DMS 273 treated with DMSO at 0.1 percent for 48 hours (cell line): Measurements from ENCODE around the gene LRRK1.
"Not testable (repeated sequence)": the region's sequence is repeated elsewhere in the genome, so short reads cannot be mapped to it uniquely, and the experiment has no call there.

Experiments used
- DNase-seq: peaks from one replicate; lab custom pipeline; 2025; lab: John Stamatoyannopoulos, UW

Gene LRRK1

DNA sequence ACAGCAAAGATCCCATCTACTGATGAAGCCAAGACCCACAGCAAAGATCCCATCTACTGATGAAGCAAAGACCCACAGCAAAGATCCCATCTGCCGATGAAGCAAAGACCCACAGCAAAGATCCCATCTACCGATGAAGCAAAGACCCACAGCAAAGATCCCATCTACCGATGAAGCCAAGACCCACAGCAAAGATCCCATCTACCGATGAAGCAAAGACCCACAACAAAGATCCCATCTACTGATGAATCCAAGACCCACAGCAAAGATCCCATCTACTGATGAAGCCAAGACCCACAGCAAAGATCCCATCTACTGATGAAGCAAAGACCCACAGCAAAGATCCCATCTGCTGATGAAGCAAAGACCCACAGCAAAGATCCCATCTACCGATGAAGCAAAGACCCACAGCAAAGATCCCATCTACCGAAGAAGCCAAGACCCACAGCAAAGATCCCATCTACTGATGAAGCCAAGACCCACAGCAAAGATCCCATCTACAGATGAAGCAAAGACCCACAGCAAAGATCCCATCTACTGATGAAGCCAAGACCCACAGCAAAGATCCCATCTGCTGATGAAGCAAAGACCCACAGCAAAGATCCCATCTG is 176.7 kb downstream of the LRRK1 start:
- not testable (repeated sequence) for DNase-seq

DNA sequence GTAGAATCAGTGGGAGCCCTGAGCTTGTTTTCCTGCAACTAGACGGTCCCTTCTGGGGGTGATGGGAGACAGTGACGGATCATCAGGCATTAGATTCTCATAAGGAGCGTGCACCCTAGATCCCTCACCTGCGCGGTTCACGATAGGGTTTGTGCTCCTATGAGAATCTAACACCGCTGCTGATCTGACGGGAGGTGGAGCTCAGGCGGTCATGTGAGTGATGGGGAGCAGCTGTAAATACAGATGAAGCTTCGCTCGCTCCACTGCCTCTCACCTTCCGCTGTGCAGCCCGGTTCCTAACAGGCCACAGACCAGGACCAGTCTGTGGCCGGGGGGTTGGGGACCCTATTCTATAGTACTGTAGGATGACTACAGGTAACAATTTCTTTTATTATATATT is 178.0 kb downstream of the LRRK1 start:
- DNase-seq: no peak

DNA sequence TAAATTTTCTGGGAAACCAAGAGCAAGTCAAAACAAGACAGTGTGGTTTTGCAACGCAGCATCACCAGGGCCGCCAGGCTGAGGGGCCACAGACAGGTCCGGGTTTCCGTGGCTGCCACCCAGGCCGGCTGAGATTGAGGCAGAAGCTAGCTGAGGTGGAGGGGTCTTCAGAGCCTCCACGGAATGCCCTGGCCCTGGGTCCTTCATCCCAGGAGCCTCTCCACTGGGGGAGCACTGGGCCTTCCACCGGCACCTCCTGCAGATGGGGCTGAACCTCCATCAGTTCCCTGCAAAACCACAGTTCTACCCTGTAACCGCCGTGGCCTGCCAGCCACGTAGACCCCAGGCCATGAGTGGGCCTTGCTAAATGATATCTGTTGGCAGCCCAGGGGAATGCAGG is 180.0 kb downstream of the LRRK1 start:
- no peak for DNase-seq

- DNase-seq: no peak
Measured at GRCh38 chr15:101100118-101100517, 181.0 kb downstream of the LRRK1 start.

DNA sequence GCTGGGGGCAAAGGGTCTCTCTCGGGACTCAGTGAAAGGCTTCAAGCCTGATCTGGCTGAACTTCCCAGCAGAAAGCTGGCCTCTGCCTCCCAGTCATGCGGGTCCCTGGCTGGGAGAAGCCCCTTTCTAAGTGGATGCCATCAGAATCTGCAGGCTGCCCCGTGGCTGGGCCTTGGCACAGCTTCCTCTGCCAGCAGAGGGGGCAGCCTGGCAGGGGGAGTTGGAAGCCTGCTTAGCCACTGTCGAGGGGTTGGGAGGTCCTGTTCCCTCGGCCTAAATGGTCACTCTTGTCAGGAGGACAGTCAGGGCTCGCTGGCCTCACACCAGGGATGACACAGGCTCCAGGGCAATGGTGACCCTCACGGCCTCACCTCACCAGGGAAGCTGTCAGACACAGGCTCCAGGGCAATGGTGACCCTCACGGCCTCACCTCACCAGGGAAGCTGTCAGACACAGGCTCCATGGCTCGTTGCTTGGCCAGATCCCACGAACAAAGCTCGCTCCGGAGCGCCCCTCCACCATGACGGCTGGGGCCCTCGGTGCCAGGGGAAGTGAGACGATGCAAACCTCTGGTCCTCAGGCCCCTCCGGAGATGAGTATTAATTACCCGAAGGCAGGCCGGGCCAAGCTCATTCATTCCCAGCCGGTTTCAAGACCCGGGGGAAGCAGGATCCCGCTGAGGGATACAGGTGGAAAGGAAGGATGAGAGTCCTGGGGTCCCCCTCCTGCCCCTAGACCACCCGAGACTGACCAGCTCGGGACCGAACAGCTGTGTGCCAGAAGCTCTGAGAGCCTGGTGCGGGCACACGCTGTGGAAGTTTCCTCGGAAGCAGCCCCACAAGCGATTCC is 181.7 kb downstream of the LRRK1 start:
- DNase-seq: no peak

DNA sequence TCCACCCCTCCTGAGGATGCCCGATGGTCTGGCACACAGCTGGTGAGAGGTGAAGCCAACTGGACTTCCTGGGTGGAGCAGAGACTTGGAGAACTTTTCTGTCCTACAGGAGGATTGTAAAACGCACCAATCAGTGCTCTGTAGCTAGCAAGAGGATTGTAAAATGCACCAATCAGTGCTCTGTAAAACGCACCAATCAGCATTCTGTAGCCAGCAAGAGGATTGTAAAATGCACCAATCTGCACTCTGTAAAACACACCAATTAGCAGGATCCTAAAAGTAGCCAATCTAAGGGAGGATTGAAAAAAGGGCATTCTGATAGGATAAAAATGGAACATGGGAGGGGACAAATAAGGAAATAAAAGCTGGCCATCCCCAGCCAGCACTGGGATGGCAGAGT is 182.5 kb downstream of the LRRK1 start:
- no peak for DNase-seq

DNA sequence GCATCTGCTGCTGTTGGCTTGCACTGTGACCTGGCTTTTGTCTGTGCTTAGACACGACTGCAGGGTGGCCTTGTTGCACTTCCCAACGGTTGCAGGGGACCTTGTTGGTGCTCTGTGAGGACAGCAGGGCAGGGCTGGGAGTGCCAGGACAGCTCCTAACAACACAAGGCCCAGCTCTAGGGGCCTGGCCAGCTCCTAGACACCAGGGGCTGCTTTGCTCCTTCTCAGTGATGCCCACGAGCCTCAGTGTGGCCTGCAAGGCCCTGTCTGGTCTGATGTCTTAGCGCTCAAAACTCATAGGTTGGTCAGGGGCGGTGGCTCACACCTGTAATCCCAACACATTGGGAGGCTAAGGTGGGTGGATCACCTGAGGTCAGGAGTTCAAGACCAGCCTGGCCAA is 183.6 kb downstream of the LRRK1 start:
- no peak for DNase-seq

GRCh38 chr15:101103598-101103997 is 184.4 kb downstream of the LRRK1 start:
- no peak for DNase-seq

GRCh38 chr15:101104141-101104540 is 185.0 kb downstream of the LRRK1 start:
- DNase-seq: no peak

DNA sequence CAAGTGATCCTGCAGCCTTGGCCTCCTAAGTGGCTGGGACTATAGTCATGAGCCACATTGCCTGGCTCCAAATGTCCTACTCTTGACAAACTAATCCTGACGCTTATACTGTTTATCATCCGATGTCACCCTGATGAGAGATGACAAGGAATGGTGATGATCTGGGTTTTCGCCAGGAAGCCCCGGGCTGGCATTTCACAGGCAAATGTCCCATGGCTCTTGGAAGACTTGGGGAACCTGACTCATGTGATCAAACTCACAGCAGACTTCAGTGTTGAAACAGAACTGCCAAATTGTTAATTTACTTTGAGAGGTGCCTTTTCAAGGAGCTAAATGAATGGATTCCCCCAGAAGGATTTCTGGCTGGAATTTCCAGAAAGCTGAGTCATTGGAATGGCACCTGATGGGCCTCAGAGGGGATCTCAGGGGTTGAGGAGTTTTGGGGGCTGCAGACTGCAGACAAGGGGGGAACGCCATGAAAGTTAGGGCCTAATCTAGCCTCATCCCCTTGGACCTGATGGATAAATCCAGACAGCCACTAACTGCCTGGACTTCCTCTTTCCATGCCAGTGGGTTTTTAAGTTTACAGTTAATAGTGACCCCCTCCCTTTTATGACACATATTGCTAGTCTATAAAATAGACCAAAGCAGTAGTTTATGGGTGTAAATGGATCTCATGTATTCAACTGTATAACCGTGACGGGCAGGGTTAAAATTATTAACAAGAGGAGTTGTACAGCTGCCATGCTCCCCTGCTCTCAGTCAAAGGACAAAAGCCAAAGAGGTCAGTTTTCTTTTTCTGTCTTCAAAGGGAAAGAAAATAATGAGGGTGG is 186.1 kb downstream of the LRRK1 start:
- no peak for DNase-seq

- no peak for DNase-seq
Measured at GRCh38 chr15:101107101-101107500, 187.9 kb downstream of the LRRK1 start.

DNA sequence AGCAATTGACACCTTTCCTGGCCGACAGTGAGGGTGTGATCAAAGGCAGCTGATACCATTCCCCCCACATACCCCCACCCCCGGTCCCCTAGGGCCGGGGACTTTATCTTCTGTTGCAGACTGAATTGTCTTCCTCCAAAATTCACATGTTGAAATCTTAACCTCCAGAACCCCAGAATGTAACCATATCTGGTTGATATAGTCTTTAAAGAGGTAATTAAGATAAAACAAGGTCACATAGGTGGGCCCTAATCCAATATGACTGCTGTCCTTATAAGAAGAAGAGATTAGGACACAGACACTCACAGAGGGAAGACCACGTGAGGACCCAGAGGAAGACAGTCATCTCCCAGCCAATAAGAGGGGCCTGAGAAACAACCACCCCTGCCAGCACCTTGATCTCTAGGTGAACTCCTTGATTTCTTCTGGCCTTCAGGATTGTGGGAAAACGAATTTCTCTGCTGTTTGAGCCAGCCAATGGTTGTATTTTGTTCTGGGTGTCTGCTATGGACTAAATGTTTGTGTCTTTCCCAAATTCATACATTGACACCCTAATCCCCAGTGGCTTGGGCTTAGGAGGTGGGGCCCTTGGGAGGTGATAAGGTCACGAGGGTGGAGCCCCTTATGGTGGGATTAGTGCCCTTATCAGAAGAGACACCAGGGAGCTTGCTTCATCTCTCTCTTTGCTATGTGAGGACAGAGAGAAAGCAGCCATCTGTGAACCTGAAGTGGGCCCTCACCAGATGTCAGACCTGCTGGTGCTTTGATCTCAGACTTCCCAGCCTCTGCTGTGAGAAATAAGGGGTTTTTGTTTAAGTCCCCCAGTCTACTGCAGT is 188.7 kb downstream of the LRRK1 start:
- DNase-seq: no peak

DNA sequence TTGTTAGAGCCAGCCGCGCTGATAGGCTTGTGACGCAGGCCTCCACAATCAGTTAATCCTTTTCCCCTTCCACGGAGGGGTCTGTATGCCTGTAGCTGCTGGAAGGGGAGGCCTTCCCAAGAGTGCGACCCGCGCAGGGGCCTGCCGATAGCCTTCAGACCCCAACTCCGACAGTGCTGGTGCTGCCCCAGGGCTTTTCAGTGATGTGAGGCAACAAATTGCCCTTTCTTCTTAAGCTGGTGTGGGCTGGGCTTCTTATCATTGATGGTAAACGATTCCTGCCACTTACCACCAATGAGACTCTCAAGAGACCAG is 189.3 kb downstream of the LRRK1 start:
- DNase-seq: no peak

GRCh38 chr15:101108791-101109190 is 189.6 kb downstream of the LRRK1 start:
- DNase-seq: no peak

DNA sequence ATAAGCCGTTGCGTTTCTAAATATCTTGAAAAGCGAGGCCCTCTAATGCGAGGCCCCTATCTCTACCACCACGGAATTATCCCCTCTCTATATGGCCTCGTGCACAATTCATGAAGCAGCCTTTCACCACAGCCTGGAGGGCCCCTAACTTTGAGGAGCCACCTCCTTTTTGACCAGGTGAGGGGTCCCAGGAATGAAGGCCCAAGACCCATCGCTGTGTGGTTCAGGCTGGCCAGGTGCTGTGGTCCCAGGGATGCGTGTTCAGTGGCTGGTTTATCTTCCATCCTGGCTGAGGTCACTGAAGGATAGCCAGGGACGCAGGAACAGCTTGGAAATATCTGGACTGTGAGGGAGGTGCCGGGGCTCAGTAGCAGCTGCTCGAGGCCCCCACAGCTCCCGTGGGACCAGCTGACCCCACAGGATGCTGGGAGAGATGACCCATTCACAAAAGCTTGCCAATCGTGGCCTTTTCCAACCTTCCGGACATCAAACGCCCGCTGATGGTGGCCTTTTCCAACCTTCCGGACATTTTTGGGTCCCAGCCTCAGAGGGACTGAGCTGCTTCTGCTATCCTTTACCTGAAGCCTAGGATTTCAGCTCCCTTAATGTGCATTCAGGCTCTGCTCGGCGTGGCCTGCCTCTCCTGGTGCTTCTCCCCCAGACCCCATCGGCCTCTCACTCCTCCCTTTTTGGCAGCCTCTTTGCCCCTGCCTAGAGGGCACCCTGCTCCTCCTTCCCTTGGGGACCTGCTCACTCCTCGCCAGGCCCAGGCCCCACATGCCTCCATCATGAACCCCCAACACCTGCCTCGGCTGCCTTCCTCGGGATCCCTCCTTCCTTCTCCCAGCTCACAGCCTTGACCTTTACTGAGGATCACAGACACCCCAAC is 191.8 kb downstream of the LRRK1 start:
- DNase-seq: no peak

- no peak for DNase-seq
Measured at GRCh38 chr15:101111570-101112262, 192.6 kb downstream of the LRRK1 start.

DNA sequence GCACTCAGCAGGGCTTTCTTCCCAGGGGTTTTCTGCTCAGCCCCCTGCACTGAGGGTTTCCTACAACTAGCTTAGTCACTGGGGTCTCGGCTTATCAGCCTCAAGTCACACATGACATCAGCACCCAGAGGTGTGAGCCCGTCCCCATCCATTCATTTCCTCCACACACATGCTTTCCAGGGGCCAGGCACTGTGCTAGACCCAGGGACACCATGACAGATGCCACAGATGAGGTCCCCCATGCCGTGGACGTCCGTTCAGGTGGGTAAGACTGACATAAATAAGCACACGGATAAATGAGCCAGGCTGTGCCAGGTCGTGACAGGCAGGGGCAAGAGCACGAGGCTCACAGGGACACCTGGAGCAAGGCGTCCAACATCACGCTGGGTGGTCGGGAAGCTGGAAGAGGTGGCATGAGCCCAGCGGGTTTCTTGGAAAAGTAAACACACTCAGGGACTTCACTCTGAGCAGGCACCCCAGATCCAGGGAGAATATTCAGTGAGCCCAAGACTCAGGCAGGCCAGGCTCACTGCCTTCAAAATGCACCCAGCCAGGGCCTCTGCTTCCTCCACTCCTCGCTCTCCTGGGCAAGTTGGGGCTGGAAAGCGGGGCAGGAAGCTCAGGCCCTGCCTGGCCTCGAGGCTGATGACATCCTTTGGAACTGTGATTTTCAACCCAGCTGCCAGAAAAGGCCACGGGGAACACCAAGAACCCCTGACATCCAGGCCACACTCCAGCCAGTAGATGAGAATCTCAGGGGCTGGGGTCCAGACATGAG is 193.4 kb downstream of the LRRK1 start:
- DNase-seq: no peak

- no peak for DNase-seq
Measured at GRCh38 chr15:101113114-101114005, 194.2 kb downstream of the LRRK1 start.

- DNase-seq: no peak
Measured at GRCh38 chr15:101114166-101114565, 195.0 kb downstream of the LRRK1 start.
